Measurements from ENCODE around the gene CCDC28A.

CCDC28A gene

DNA sequence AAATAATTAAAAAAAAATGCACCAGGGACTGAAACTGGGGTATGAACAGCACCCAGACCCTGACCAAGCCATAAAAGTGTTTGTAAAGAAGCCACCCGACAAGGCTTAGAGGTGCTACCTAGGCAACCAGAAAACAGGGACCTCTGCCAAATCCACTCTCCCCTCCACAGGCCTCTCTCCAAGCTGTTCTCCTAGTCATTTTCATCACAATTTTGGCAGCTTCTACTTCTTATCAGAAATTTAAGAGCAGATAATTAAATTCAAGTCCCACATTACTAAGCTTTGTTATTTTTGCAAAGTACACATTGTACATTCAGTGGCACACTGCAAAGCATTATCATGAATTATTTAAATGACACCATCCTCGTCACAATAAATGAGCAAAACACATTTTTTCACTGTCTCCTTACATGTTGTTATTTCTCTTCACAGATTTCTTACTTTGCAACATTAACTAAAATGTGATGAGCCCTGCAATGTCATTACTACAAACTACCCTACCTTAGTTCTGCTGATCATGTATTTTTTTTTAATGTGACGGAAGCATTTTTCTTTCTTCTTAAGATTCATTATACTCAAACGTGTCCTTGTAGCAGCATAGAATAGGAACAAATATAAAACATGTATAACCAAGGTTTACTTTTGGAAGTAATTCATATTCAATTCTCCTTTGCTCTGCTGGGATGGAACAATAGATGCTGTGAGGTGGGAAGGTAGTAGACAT is 60.4 kb downstream of the CCDC28A start:
- no peak for DNase-seq (ENCODE audit: low read depth)

GRCh38 chr6:138837246-138837645 is 63.7 kb downstream of the CCDC28A start:
- DNase-seq (ENCODE audit: low read depth) = no peak
